Osteocyte (in vitro differentiated cells): ENCODE measurements around the gene CAD. TPM values are rescaled to one million over a fixed set of nuclear protein-coding genes. Genes with fewer than 3 reads are reported as not detected.

ENCODE experiments used
- DNase-seq: peaks from one replicate; pipeline ENCODE4 v3.0.0; 2021; ENCODE audit warnings: mixed read lengths; ENCODE audit not compliant: unreplicated experiment; ENCODE audit errors: extremely low spot score
- H3K27ac Mint-ChIP-seq: one replicate; pipeline ENCODE4 v1.8.0; 2021; ENCODE audit warnings: mild to moderate bottlenecking, mixed read lengths; ENCODE audit not compliant: unreplicated experiment
- H3K27me3 Mint-ChIP-seq: one replicate; pipeline ENCODE4 v1.8.0; 2021; ENCODE audit warnings: mixed read lengths; ENCODE audit not compliant: unreplicated experiment
- H3K36me3 Mint-ChIP-seq: one replicate; pipeline ENCODE4 v1.8.0; 2021; ENCODE audit warnings: mixed read lengths; ENCODE audit not compliant: unreplicated experiment
- H3K4me1 Mint-ChIP-seq: one replicate; pipeline ENCODE4 v1.8.0; 2021; ENCODE audit warnings: mixed read lengths; ENCODE audit not compliant: unreplicated experiment
- H3K4me3 Mint-ChIP-seq: one replicate; pipeline ENCODE4 v1.8.0; 2021; ENCODE audit warnings: mild to moderate bottlenecking, moderate library complexity, mixed read lengths; ENCODE audit not compliant: unreplicated experiment
- H3K9me3 Mint-ChIP-seq: one replicate; pipeline ENCODE4 v1.8.0; 2021; ENCODE audit warnings: mixed read lengths; ENCODE audit not compliant: unreplicated experiment
- total RNA-seq: library from RNA; stranded (reverse); gene quantifications from 2 replicates; pipeline ENCODE4 v1.2.1, GENCODE V29; 2021
- TF ChIP-seq, protein P1 (sequence below): fragments of 200-600 bp; sonication (generic); IDR thresholded peaks from 2 replicates; pipeline ENCODE4 v1.5.0; 2021; ENCODE audit warnings: antibody characterized with exemption, mild to moderate bottlenecking, moderate library complexity

CAD gene
- total RNA-seq, 1 donor from 2014 or later = 72.6 TPM

DNA sequence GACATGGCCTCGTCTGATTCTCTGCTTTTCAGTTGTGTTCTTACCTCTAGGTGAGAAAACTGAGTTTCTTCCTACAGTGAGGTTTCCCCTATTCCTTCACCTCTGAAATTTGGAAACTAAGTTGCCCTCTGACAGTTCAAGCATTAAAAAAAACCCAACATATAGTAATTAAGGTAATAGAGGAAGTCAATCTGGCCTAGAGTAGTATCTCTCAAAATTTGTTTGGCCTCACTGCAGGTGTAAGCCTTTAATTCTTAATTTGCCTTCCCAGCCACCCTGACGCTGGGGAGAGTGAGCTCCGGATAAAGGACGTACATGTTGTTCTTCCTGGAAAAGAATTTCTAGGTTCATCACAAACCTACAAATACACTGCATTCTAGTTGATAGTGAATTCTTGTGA is 1.4 kb downstream of the CAD start:
- H3K4me3 Mint-ChIP-seq = peak overlapping the region; percentile 92
- TF ChIP-seq, protein P1, sequence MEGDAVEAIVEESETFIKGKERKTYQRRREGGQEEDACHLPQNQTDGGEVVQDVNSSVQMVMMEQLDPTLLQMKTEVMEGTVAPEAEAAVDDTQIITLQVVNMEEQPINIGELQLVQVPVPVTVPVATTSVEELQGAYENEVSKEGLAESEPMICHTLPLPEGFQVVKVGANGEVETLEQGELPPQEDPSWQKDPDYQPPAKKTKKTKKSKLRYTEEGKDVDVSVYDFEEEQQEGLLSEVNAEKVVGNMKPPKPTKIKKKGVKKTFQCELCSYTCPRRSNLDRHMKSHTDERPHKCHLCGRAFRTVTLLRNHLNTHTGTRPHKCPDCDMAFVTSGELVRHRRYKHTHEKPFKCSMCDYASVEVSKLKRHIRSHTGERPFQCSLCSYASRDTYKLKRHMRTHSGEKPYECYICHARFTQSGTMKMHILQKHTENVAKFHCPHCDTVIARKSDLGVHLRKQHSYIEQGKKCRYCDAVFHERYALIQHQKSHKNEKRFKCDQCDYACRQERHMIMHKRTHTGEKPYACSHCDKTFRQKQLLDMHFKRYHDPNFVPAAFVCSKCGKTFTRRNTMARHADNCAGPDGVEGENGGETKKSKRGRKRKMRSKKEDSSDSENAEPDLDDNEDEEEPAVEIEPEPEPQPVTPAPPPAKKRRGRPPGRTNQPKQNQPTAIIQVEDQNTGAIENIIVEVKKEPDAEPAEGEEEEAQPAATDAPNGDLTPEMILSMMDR = no peak
- peaks cover 19% of the 10 kb centered on the region for H3K4me1 Mint-ChIP-seq
- DNase-seq = no peak
- H3K27ac Mint-ChIP-seq = no peak overlapping the region
- no peaks in the 10 kb centered on the region for H3K9me3 Mint-ChIP-seq
- no peaks in the 10 kb centered on the region for H3K27me3 Mint-ChIP-seq
- peaks cover 25% of the 10 kb centered on the region for H3K36me3 Mint-ChIP-seq

DNA sequence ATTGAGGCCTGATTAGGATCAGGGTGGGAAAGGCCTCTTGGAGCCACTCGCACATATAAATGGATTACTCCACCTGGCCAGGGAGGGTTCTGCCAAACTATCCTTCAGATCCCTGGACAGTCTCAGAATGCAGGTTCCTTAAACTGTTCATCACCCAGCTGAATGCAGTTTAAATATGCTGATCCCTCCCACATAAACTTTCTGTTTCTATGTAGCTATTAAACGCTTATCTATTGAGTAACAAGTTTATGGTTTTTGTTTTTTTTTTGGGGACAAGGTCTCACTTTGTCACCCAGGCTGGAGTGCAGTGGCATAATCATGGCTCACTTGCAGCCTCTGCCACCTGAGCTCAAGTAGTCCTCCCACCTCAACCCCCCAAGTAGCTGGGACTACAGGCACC is 1.9 kb downstream of the CAD start:
- no peaks in the 10 kb centered on the region for H3K27me3 Mint-ChIP-seq
- no peaks in the 10 kb centered on the region for H3K9me3 Mint-ChIP-seq
- no peak overlapping the region for H3K4me3 Mint-ChIP-seq
- TF ChIP-seq, protein P1 = no peak
- peaks cover 19% of the 10 kb centered on the region for H3K4me1 Mint-ChIP-seq
- DNase-seq = no peak
- H3K27ac Mint-ChIP-seq = no peak overlapping the region
- peaks cover 27% of the 10 kb centered on the region for H3K36me3 Mint-ChIP-seq

DNA sequence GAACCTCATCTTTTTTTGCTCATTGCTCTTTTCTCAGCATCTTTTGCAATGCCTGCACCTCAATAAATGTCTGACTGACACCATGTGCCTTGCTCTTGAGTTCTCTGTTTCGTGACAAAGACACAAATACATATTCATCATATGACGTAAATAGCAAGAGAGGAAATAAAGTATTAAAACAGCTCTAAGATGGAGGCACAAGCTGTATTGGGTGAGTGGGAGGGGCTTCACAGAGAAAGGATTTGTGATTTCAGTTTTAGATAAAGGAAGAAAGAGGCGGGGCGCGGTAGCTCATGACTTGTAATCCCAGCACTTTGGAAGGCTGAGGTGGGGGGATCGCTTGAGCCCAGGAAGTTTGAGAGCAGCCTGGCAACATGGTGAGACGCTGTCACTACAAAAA is 2.9 kb downstream of the CAD start:
- DNase-seq = no peak
- Mint-ChIP-seq H3K27ac (no peak overlapping the region), H3K9me3 (no peaks in the 10 kb centered on the region), H3K27me3 (no peaks in the 10 kb centered on the region), H3K4me3 (no peak overlapping the region), H3K36me3 (peaks cover 35% of the 10 kb centered on the region), H3K4me1 (peaks cover 19% of the 10 kb centered on the region)
- TF ChIP-seq, protein P1 = no peak

DNA sequence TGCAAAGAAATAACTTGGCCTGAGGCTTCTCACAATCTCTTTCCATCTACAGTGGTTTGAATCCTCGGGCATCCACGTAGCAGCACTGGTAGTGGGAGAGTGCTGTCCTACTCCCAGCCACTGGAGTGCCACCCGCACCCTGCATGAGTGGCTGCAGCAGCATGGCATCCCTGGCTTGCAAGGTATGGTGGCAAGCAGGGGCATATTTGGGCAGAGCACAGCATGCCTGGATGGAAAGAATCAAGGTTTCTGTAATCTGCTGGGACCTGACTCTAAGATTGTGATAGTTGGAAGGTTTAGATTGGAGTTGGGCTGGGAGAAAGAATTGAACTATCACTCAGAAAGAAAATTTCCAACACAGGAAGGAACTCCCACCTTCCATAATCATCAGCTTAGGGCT is 4.0 kb downstream of the CAD start:
- Mint-ChIP-seq H3K27me3 (no peaks in the 10 kb centered on the region), H3K4me1 (peaks cover 19% of the 10 kb centered on the region), H3K4me3 (no peak overlapping the region), H3K27ac (no peak overlapping the region), H3K9me3 (no peaks in the 10 kb centered on the region), H3K36me3 (peaks cover 39% of the 10 kb centered on the region)
- TF ChIP-seq, protein P1 = no peak
- DNase-seq = no peak

DNA sequence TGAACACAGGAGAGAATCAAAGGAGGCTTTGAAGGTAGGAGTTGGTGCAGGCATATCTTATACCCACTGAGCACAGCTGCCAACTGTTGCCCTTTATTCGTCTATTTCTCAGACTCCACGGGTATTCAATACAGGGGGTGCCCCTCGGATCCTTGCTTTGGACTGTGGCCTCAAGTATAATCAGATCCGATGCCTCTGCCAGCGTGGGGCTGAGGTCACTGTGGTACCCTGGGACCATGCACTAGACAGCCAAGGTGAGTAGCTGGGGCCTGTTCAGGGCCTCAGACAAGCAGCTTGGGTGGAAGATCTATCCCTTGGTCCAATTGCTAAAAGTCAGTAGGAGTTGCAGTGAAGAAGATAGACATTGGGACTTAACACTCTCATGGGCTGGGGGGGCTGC is 5.2 kb downstream of the CAD start:
- no peak overlapping the region for H3K4me3 Mint-ChIP-seq
- peaks cover 10% of the 10 kb centered on the region for H3K4me1 Mint-ChIP-seq
- peaks cover 52% of the 10 kb centered on the region for H3K36me3 Mint-ChIP-seq
- no peak overlapping the region for H3K27ac Mint-ChIP-seq
- no peak for DNase-seq
- H3K9me3 Mint-ChIP-seq = no peaks in the 10 kb centered on the region
- TF ChIP-seq, protein P1 = no peak
- H3K27me3 Mint-ChIP-seq = no peaks in the 10 kb centered on the region
